PC-3 (cell line): ENCODE data around the gene UMAD1.

Experiments used
- CTCF ChIP-seq: fragments of 300-600 bp; sonication (generic); conservative IDR thresholded peaks from 2 replicates; pipeline ENCODE4 v1.5.1; 2017; ENCODE audit warnings: antibody characterized with exemption, low read depth, mild to moderate bottlenecking, low read length
- EZH2 ChIP-seq: fragments of 300-600 bp; sonication (generic); IDR thresholded peaks from one replicate; pipeline ENCODE4 v1.6.1; 2017; ENCODE audit warnings: antibody characterized with exemption, mild to moderate bottlenecking, low read length; ENCODE audit not compliant: unreplicated experiment
- EZH2phosphoT487 ChIP-seq: fragments of 300-600 bp; sonication (generic); IDR thresholded peaks from 2 replicates; pipeline ENCODE4 v1.6.1; 2018; ENCODE audit warnings: mild to moderate bottlenecking, antibody characterized with exemption, low read length, borderline replicate concordance

- no peak for TF ChIP-seq CTCF
- no peak for TF ChIP-seq EZH2phosphoT487
- no peak for TF ChIP-seq EZH2
Measured at GRCh38 chr7:7718492-7718891, 77.9 kb downstream of the UMAD1 start, which contains the start of gene RPA3.
